Vagina (tissue), 2 donors: ENCODE data around the gene COX7A2.

Source experiments
- POLR2A ChIP-seq, 2 donors: fragments of 450-650 bp; IDR thresholded peaks; one replicate each; pipeline ENCODE4 v1.6.1; 2017; ENCODE audit warnings: antibody characterized with exemption in 2 of 2, mild to moderate bottlenecking in 2 of 2, moderate library complexity in 2 of 2
- POLR2AphosphoS5 ChIP-seq, 2 donors: sonication (generic); formaldehyde crosslinking; IDR thresholded peaks; one replicate each; pipeline ENCODE4 v1.9.0; 2017; ENCODE audit warnings: antibody characterized with exemption in 2 of 2, mild to moderate bottlenecking in 2 of 2, low read depth in 1 of 2; ENCODE audit not compliant: insufficient read depth in 1 of 2
- TF ChIP-seq, protein P1 (sequence below), 3 experiments: fragments of 450-650 bp in 2 of 3; fragments of 200-600 bp in 1 of 3; sonication (generic) in 1 of 3; IDR thresholded peaks; one replicate each; pipeline ENCODE4 v1.5.1; 2017 to 2019; ENCODE audit warnings: antibody characterized with exemption in 3 of 3, mild to moderate bottlenecking in 2 of 3, moderate library complexity in 2 of 3

DNA sequence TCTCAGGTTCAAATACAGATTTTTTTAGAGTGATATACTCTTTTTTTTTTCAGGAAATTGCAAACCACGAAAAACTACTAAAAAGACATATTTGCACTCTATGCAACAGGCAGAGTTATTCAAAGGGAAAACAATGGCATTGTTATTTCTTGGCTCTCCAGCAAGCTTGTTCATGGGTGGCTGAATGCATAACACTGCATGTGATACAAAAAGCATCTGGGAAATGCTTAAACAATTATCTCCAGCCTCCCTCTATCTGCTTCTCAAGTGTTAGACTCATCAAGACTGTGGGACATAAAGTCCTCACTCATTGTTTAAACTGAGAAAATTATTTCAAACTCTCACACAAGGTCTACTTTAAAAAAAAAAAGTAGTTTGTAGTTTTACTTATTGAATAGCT, 30.5 kb downstream of the COX7A2 start:
- TF ChIP-seq POLR2A (IDR thresholded peaks at IDR 0.05) (no peak), POLR2AphosphoS5 (IDR thresholded peaks at IDR 0.05; ENCODE audit: insufficient read depth in 1 of 2, low read depth in 1 of 2) (no peak)
- TF ChIP-seq, protein P1, sequence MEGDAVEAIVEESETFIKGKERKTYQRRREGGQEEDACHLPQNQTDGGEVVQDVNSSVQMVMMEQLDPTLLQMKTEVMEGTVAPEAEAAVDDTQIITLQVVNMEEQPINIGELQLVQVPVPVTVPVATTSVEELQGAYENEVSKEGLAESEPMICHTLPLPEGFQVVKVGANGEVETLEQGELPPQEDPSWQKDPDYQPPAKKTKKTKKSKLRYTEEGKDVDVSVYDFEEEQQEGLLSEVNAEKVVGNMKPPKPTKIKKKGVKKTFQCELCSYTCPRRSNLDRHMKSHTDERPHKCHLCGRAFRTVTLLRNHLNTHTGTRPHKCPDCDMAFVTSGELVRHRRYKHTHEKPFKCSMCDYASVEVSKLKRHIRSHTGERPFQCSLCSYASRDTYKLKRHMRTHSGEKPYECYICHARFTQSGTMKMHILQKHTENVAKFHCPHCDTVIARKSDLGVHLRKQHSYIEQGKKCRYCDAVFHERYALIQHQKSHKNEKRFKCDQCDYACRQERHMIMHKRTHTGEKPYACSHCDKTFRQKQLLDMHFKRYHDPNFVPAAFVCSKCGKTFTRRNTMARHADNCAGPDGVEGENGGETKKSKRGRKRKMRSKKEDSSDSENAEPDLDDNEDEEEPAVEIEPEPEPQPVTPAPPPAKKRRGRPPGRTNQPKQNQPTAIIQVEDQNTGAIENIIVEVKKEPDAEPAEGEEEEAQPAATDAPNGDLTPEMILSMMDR (IDR thresholded peaks at IDR 0.05): no peak
